HG02759 (cell line): ENCODE measurements around the gene SERAC1.
"Not testable (repeated sequence)": the region's sequence is repeated elsewhere in the genome, so short reads cannot be mapped to it uniquely, and the experiment has no call there.

Source experiments
- ATAC-seq: cut with Tn5 transposase; IDR thresholded peaks from one replicate; pipeline ENCODE4 v1.9.1; 2021; ENCODE audit warnings: mild to moderate bottlenecking, moderate library complexity; ENCODE audit not compliant: unreplicated experiment

The SERAC1 gene

GRCh38 chr6:158168040-158168289, at the start of gene SERAC1:
Gene SERAC1, minus strand, starts transcription at chr6:158168262. Its CDS starts 9,899 bp downstream, at chr6:158158363.
- peak; percentile 52 for ATAC-seq

- ATAC-seq, result peak; percentile 97
Observed at GRCh38 chr6:158213925-158214674, 46.0 kb upstream of the SERAC1 start.

GRCh38 chr6:158211273-158212055, 43.4 kb upstream of the SERAC1 start:
- ATAC-seq, result no peak

- not testable (repeated sequence) for ATAC-seq
Observed at GRCh38 chr6:158209582-158210333, 41.7 kb upstream of the SERAC1 start.

- ATAC-seq, result not testable (repeated sequence)
Observed at GRCh38 chr6:158208226-158209030, 40.4 kb upstream of the SERAC1 start.

GRCh38 chr6:158207422-158207788, 39.3 kb upstream of the SERAC1 start:
- ATAC-seq, result peak; percentile 96

- peak; percentile 33 for ATAC-seq
Observed at GRCh38 chr6:158206740-158207421, 38.8 kb upstream of the SERAC1 start.

- no peak for ATAC-seq
Observed at GRCh38 chr6:158205169-158205944, 37.3 kb upstream of the SERAC1 start.

GRCh38 chr6:158198461-158198860, 30.4 kb upstream of the SERAC1 start:
- ATAC-seq, result no peak

- no peak for ATAC-seq
Observed at GRCh38 chr6:158194487-158195280, 26.6 kb upstream of the SERAC1 start.

- no peak for ATAC-seq
Observed at GRCh38 chr6:158191761-158192160, 23.7 kb upstream of the SERAC1 start.

GRCh38 chr6:158191032-158191431, 23.0 kb upstream of the SERAC1 start:
- no peak for ATAC-seq

GRCh38 chr6:158188591-158188990, 20.5 kb upstream of the SERAC1 start:
- ATAC-seq, result no peak

- ATAC-seq, result no peak
Observed at GRCh38 chr6:158185729-158186456, 17.8 kb upstream of the SERAC1 start.

GRCh38 chr6:158184608-158185007, 16.5 kb upstream of the SERAC1 start:
- ATAC-seq, result no peak

GRCh38 chr6:158183174-158183972, 15.3 kb upstream of the SERAC1 start:
- ATAC-seq, result not testable (repeated sequence)

- not testable (repeated sequence) for ATAC-seq
Observed at GRCh38 chr6:158177712-158178111, 9.7 kb upstream of the SERAC1 start.
